Measurements from ENCODE around the gene HOXD3. TPM values are rescaled to one million over a fixed set of nuclear protein-coding genes. Genes with fewer than 3 reads are reported as not detected.

Gene HOXD3
- total RNA-seq, 1 donor from 2014 or later, result not detected

GRCh38 chr2:176193048-176193447 lies 35.9 kb downstream of the HOXD3 start:
- intact Hi-C loops (cut with micrococcal nuclease), result loop anchor here (5.0 kb wide), 1 partner anchor 444 kb away; no protein-coding TSS in a partner anchor

- intact Hi-C loops (cut with micrococcal nuclease), result no loop called here
These were observed 42.8 kb downstream of the HOXD3 start for GRCh38 chr2:176199902-176200301.

- intact Hi-C loops (cut with micrococcal nuclease), result no loop called here
These were observed 43.9 kb downstream of the HOXD3 start for GRCh38 chr2:176200971-176201370.

GRCh38 chr2:176202491-176202890 lies 45.4 kb downstream of the HOXD3 start:
- intact Hi-C loops (cut with micrococcal nuclease), result no loop called here

GRCh38 chr2:176205126-176205525 lies 48.0 kb downstream of the HOXD3 start:
- intact Hi-C loops (cut with micrococcal nuclease), result no loop called here

GRCh38 chr2:176206136-176206535 lies 49.0 kb downstream of the HOXD3 start:
- intact Hi-C loops (cut with micrococcal nuclease), result no loop called here

GRCh38 chr2:176206682-176207081 lies 49.6 kb downstream of the HOXD3 start:
- intact Hi-C loops (cut with micrococcal nuclease), result no loop called here

- intact Hi-C loops (cut with micrococcal nuclease), result no loop called here
These were observed 54.0 kb downstream of the HOXD3 start for GRCh38 chr2:176211110-176211509.

GRCh38 chr2:176212276-176212675 lies 55.2 kb downstream of the HOXD3 start:
- intact Hi-C loops (cut with micrococcal nuclease), result no loop called here

- intact Hi-C loops (cut with micrococcal nuclease), result no loop called here
These were observed 56.3 kb downstream of the HOXD3 start for GRCh38 chr2:176213406-176213805.

Other genes with a start within 250 kb of the HOXD3 start
- gene LNPK, start 155.0 kb upstream of the HOXD3 start, total RNA-seq, result 37.4 and 38.7 TPM in 2 replicates
- not detected in 2 replicates for gene EVX2, start 73.3 kb upstream of the HOXD3 start, total RNA-seq
- not detected in 2 replicates for gene HOXD13, start 64.6 kb upstream of the HOXD3 start, total RNA-seq
- gene HOXD12, start 57.5 kb upstream of the HOXD3 start, total RNA-seq, result not detected in 2 replicates
- not detected in 2 replicates for gene HOXD11, start 50.0 kb upstream of the HOXD3 start, total RNA-seq
- not detected in 2 replicates for gene HOXD10, start 40.5 kb upstream of the HOXD3 start, total RNA-seq
- gene HOXD9, start 34.6 kb upstream of the HOXD3 start, total RNA-seq, result not detected in 2 replicates
- not detected in 2 replicates for gene HOXD8, start 27.6 kb upstream of the HOXD3 start, total RNA-seq
- not detected in 2 replicates for gene HOXD4, start 5.8 kb upstream of the HOXD3 start, total RNA-seq
- not detected in 2 replicates for gene HOXD1, start 31.4 kb downstream of the HOXD3 start, total RNA-seq
- 15.8 TPM in 2 replicates for gene MTX2, start 112.1 kb downstream of the HOXD3 start, total RNA-seq